Retinal pigment epithelial cell (primary cell): Measurements from ENCODE around the gene ETS1.

ENCODE experiments used
- DNase-seq: peaks from one replicate; pipeline ENCODE4 v3.0.0-alpha.2; 2010; ENCODE audit warnings: low read depth
- H3K4me3 ChIP-seq: 2 replicates; pipeline ENCODE4 v1.5.1; 2011; ENCODE audit warnings: mild to moderate bottlenecking, low read length, control low read depth, moderate library complexity
- CTCF ChIP-seq: conservative IDR thresholded peaks from 2 replicates; pipeline ENCODE4 v1.5.1; 2011; ENCODE audit warnings: low read depth, low read length, control low read depth, inconsistent platforms

The ETS1 gene

GRCh38 chr11:128437136-128437535 is 150.2 kb downstream of the ETS1 start:
- no peak overlapping the region for H3K4me3 ChIP-seq
- TF ChIP-seq CTCF, result no peak
- no peak for DNase-seq

GRCh38 chr11:128434818-128435217 is 152.5 kb downstream of the ETS1 start:
- no peak overlapping the region for H3K4me3 ChIP-seq
- DNase-seq, result no peak
- TF ChIP-seq CTCF, result no peak

GRCh38 chr11:128434411-128434810 is 152.9 kb downstream of the ETS1 start:
- no peak overlapping the region for H3K4me3 ChIP-seq
- TF ChIP-seq CTCF, result no peak
- no peak for DNase-seq

GRCh38 chr11:128432926-128433325 is 154.4 kb downstream of the ETS1 start:
- no peak for TF ChIP-seq CTCF

GRCh38 chr11:128431931-128432330 is 155.4 kb downstream of the ETS1 start:
- no peak for DNase-seq
- no peak overlapping the region for H3K4me3 ChIP-seq
- no peak for TF ChIP-seq CTCF

More at GRCh38 chr11:128432926-128433325, 154.4 kb downstream of the ETS1 start:
- no peak for DNase-seq
- H3K4me3 ChIP-seq, result no peak overlapping the region

- no peak for DNase-seq
- no peak overlapping the region for H3K4me3 ChIP-seq
- no peak for TF ChIP-seq CTCF
These were observed 158.4 kb downstream of the ETS1 start for GRCh38 chr11:128428935-128429334.

GRCh38 chr11:128424851-128425285 is 162.5 kb downstream of the ETS1 start:
- DNase-seq, result no peak
- no peak overlapping the region for H3K4me3 ChIP-seq
- no peak for TF ChIP-seq CTCF
